ENCODE measurements around the gene POU2AF3.

GRCh38 chr11:111342329-111342728 is 44.0 kb downstream of the POU2AF3 start:
- no peak for TF ChIP-seq GATA3 (IDR thresholded peaks at IDR 0.05; ENCODE audit: low read depth, low read length)
- TF ChIP-seq GATA2 (IDR thresholded peaks at IDR 0.05; ENCODE audit: low read depth, low read length), result no peak

All from SH-SY5Y (cell line).